ENCODE measurements around the gene CCDC192.

DNA sequence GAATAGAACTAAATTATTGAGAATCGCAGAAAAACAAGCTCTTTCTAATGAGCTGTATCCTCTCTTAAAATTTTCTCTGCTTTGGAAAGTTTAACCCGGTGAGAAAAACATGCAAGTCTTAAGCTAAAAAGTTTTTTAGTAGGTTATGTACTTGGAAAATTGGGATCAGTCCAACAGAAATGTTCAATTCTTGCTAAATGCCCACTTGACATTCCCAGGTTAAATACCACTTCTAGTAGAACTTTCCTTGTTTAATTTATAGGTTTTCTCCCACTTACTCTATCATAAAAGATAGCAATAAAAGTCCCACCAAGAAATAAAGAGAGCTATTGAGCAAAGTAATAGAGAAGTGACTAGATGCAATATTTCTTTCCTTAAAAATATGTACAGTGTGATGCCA is 157.1 kb downstream of the CCDC192 start:
- TF ChIP-seq, protein P1, sequence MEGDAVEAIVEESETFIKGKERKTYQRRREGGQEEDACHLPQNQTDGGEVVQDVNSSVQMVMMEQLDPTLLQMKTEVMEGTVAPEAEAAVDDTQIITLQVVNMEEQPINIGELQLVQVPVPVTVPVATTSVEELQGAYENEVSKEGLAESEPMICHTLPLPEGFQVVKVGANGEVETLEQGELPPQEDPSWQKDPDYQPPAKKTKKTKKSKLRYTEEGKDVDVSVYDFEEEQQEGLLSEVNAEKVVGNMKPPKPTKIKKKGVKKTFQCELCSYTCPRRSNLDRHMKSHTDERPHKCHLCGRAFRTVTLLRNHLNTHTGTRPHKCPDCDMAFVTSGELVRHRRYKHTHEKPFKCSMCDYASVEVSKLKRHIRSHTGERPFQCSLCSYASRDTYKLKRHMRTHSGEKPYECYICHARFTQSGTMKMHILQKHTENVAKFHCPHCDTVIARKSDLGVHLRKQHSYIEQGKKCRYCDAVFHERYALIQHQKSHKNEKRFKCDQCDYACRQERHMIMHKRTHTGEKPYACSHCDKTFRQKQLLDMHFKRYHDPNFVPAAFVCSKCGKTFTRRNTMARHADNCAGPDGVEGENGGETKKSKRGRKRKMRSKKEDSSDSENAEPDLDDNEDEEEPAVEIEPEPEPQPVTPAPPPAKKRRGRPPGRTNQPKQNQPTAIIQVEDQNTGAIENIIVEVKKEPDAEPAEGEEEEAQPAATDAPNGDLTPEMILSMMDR (IDR thresholded peaks at IDR 0.05) = no peak
- no peak for TF ChIP-seq ZFX (IDR thresholded peaks at IDR 0.05; ENCODE audit: borderline replicate concordance)
